NCI-H1694 (cell line): ENCODE results near the gene USH2A.

Source experiments
- DNase-seq: peaks from one replicate; lab custom pipeline; 2025; lab: John Stamatoyannopoulos, UW

USH2A gene

DNA sequence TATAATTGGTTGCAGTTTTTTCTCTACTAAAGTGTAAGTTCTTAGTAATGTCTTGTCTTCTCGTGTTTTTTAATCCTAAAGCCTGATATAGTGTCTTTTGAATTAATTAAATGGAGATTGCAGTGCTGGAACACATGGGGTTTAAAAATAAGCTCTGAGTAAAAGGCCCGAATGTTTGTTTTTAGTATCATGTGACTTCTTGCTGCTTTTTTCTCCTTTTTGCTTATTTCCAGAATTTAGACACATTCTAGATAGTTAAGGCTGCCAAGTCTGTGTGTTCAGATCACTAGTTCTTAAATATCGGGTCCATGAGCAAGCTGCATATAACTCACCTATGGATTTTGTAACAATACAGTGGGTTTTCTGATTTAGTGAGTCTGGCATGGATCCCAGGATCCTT, 828.6 kb downstream of the USH2A start:
- no peak for DNase-seq

DNA sequence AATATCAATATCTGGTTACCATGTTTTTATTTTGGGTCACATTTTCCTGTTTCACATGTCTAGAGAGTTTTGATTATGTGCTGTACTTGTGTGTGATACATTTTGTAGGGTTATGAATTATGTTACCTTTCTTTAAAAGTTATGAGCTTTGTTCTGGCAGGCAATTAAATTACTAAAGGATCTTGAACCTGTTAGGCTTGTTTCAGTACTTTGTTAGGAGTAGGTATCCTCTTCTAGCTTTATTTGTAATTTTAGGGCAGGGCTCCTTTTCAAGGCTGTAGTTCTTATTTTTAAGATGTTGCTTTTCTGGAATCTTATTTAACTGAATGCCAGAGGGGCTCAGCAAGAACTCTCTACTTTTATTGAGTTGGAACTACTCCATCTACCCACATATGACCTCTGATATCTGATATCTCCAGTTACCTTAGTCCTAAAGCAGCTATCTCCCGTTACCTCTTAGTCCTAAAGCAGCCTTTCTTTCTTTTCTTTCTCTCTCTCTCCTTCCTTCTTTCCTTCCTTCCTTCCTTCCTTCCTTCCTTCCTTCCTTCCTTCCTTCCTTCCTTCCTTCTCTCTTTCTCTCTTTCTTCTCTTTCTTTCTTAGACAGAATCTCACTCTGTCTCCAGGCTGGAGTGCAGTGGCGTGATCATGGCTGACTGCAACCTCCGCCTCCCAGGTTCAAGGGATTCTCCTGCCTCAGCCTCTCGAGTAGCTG, 832.3 kb downstream of the USH2A start:
- DNase-seq: no peak

DNA sequence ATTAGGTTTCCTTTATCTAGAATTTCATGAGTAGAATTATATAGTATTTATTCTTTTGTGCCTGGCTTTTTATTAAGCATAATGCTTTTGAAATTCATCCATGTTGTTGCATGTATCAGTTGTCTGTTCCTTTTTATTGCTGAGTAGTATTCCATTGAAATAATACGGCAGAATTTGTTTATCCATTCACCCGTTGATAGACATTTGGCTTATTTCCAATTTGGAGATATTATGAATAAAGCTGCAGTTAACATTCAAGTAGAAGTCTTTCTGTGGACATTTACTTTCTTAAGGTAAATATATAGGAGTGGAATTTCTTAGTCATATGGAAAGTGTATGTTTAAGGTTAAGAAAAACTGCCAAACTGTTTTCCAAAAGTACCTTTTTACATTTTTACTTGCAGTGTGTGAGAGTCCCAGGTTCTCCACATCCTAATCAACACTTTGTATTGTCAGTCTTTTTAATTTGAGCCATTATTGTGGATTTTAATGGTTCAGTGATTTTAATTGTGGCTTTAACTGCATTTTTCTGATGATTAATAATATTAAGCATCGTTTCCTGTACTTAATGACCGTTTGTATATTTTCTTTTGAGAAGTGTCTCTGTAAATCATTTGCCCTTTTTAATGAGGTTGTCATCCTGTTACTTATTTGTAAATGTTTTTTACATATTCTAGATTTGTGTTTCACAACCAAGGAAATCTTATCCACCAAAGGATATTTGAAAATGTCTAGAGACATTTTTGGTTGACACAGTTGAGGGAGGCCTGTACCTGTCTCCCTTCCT, 833.4 kb downstream of the USH2A start:
- DNase-seq: no peak

DNA sequence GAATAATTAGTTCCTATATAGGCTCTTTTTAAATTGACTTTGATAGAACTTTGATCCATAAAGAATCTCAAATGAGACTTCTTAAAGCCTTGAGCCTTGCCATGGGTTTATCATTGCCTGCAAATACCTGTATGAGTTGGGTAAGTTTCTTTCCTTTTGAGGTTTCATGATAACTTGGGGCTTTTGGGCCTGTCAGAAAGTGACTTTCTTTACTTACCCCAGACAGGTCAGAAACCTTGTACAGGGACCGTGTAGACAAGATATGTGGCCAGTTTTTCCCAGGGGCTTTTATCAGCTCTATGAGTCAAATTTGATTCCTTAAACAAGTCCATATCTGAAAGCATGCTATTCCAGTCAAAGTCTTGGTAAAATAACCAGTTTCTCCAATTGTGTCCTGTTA, 838.9 kb downstream of the USH2A start:
- no peak for DNase-seq

DNA sequence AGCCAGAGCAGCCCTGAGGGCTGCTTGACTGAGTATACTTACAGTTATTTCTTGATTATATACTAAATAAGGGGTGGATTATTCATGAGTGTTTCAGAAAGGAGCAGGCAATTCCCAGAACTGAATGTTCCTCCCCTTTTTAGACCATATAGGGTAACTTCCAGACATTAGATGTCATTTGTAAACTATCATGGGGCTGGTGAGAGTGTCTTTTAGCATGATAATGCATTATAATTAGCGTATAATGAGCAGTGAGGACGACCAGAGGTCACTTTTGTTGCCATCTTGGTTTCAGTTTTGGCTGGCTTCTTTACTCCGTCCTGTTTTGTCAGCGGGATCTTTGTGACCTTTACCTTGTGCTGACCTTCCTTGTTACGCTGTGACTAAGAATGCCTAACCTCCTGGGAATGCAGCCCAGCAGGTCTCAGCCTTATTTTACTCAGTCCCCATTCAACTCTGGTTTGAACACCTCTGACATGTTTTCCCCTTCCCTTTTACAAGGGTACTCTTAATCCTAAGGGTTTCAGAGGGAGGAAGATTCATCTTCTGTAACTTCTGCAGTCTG, 840.0 kb downstream of the USH2A start:
- no peak for DNase-seq

DNA sequence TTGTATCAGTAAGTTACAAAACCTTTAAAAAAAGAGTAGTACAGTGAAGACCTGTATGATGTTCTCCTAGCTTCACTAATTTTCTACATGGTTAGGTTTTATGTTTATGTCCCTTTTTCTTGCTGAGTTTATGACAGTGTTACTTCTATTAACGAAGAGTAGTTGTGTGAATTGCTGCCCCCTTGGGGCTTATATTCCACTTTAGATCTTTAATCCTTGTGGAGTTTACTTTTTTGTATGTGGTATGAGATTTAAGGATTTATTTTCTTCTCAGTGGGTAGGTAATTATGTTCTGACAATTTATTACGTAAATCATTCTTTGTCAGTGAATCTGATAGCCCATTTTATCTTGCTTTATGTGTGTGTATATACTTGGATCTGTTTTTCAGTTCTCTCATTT, 841.4 kb downstream of the USH2A start:
- no peak for DNase-seq
